HG02763 (cell line): ENCODE results near the gene TRAPPC6A.
A peak's percentile ranks its signal among the peaks of the same experiment; 100 is the strongest.

ENCODE experiments used
- ATAC-seq: cut with Tn5 transposase; IDR thresholded peaks from one replicate; pipeline ENCODE4 v1.9.1; 2021; ENCODE audit warnings: mild to moderate bottlenecking, moderate library complexity; ENCODE audit not compliant: unreplicated experiment

Gene TRAPPC6A

DNA sequence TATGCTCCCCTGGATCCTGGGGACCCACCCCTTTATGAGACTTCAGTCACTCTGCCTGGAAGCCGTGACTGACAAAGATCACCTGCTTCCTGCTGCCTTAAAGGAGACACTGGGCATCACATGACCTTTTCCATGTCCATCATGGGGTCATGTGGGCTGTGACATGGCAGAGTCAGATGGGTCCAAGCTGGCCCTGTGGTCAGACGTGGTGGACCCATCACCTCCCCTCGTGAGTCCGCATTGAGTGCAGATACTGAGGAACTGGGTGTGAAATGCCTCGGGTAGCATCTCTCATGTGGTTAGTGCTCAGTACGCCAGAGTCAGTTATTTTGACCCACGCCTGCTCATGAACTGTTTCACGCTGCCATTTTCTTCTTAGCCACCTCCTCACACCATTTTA lies 44.4 kb downstream of the TRAPPC6A start:
- no peak for ATAC-seq

DNA sequence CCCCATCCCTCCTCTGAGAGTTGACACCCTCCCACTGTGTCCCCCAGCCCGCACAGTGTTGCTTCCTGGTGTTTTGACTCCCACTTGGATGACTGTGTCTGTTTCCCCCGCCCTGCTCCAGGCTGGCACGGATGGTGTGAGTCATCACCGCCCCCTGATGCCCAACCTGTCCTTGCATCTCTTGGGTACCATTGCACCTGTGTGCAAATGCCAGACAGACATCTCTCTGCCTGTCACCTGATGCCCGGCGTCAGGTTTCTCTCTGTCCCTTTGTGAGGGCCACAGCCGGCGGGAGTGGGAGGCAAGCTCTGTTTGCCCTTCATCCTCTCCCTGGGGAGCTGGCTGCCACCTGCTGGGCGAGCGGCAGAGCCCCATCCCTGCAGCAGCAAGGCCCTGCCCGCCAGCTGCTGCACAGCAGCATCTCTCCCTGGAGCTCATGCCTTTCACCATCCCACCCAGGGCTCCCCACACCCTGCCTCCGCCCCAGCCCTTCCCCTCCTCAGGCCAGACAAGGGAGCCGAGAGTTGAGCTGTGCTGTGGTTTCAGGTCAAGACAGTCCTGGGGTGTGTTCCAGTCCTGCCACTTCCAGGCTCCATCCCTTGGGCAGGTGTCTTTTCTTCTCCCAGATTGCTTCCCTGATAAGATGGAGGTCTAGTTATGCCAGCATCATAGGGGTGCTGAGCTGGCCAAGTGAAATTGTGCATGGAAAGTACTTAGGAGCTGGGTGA lies 47.0 kb downstream of the TRAPPC6A start:
- no peak for ATAC-seq

DNA sequence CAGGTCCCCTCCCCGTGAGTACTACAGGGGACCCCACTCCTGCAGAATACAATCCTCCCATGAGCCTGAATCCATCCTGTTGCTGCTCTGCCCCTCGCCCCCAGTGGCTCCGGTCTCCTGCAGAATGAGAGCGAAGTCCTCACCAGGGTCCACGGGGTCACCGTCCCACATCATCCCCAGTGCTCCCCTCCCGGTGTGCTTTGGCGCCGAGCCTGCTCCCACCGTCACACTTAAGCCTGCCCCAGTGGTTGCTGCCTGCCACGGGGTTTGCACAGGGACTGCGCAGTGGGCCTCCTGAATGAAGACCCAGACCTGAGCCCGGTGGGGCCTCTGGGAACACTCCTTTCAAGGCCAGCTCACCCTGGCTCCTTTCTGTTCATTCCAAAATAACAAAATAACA lies 47.8 kb downstream of the TRAPPC6A start:
- ATAC-seq, result no peak

- no peak for ATAC-seq
Measured at GRCh38 chr19:45128806-45129205, 49.2 kb downstream of the TRAPPC6A start.

DNA sequence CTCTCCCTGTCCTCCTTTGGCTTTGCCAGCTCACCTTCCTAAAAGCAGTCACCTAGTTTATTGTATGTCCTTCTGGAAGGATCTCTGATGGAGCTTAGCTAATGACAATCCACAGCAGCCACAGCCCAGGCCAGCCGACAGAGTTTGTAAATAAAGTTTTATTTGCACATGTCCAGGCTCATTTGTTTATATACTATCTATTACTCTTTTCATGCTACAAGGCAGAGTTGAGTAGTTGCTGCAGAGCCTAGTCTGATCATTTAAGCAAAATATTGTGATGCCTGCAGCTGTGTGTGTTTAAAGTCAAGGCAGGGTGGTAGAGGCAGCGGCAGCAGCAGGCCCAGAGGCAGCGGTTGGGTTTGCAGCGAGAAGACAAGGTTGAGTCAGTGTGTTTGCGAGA lies 49.9 kb downstream of the TRAPPC6A start:
- ATAC-seq, result no peak

GRCh38 chr19:45126654-45127053 lies 51.4 kb downstream of the TRAPPC6A start:
- no peak for ATAC-seq

GRCh38 chr19:45125975-45126493 lies 52.0 kb downstream of the TRAPPC6A start:
- ATAC-seq, result no peak

GRCh38 chr19:45125360-45125759 lies 52.7 kb downstream of the TRAPPC6A start:
- no peak for ATAC-seq

DNA sequence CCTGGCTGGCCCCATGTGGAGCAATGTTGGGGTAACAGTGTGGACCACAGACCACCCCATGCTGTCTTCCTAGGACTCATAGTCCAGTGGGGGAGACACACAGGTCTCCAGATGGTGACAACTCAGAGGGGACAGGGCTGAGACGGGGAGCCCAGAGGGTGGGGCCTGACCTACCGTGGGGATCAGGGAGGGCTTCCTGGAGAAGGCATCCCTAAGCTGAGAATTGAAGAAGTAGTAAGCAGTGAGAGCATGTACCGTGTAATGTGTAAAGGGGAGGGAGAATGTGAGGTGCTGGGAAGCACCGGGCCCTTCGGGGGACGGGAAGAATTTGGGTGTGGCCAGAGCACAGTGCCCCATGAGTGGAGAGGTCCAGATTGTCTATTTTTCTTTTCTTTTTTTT lies 54.0 kb downstream of the TRAPPC6A start:
- ATAC-seq, result no peak

GRCh38 chr19:45123440-45123850 lies 54.6 kb downstream of the TRAPPC6A start:
- ATAC-seq, result no peak

- ATAC-seq, result no peak
Measured at GRCh38 chr19:45122832-45123231, 55.2 kb downstream of the TRAPPC6A start.

DNA sequence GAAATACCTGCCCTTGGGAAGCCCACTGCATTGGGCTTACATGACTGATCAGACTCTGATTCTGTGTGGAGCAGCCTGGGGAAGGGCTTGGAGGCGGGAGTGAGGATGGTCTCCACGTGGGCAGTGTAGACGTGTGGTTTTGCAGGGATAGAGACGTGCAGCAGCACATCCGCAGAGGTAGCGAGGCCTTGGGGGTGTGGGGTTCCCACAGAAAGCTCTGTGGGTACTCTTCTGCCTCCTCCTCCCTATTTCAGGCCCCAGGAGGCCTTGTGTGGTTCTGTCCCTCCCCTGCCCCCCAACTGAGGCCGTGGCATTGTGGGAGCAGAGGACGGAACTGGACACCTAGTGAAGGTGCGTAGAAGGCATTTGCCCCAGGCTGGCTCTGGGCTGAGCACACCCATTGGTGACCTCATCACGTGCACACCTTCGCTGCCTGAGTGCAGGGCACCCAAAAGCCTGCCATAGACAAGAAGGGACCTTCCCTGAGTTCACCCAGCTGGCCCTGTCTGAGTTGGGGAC lies 56.2 kb downstream of the TRAPPC6A start:
- no peak for ATAC-seq

DNA sequence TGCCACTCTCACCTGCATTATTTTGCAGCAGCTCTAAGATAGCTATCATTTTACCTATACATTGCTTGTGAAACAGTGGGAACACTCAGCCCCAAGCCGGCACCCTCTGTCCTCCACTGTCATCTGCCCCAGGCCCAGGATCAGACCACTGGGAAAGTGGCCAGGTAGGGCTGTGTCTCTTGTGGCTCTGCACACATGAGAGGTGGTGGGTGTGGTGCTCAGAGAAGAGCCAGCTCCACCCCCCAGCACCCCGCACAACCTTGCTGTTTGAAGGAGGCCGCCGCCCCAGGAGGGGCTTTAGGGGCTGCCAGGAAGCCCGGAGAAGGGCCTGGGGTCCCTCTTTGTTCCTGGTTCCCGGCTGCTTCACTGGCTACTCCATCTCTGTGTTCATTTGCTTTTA lies 58.5 kb downstream of the TRAPPC6A start:
- no peak for ATAC-seq

DNA sequence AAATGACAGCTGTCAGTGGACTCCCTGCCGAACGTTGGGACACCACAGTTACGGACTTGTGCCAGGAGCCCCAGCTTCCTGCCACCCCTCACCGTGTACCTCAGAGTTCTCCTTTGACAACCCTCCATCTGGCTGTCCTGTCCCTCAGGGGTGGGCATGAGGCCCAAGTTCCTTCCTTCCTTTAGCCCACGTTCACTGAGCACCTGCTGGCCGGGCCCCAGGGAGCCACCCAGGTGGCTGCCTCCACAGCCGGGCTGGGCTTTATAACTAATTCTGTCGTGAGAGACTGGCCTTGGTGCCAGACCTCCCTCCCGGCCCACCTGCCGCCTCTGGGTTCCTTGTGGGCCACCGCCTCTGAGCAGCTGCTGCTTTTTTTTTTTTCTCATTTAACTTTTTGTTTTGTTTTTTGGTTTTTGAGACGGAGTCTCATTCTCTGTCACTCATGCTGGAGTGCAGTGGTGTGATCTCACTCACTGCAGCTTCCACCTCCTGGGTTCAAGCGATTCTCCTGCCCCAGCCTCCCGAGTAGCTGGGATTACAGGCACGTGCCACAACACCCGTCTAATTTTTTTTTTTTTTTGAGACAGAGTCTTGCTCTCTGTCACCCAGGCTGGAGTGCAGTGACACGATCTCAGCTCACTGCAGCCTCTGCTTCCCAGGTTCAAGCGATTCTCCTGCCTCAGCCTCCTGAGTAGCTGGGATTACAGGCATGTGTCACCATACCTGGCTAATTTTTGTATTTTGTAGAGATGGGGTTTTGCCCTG lies 59.3 kb downstream of the TRAPPC6A start:
- ATAC-seq, result peak; percentile 54

GRCh38 chr19:45118106-45118505 lies 59.9 kb downstream of the TRAPPC6A start:
- ATAC-seq, result no peak

DNA sequence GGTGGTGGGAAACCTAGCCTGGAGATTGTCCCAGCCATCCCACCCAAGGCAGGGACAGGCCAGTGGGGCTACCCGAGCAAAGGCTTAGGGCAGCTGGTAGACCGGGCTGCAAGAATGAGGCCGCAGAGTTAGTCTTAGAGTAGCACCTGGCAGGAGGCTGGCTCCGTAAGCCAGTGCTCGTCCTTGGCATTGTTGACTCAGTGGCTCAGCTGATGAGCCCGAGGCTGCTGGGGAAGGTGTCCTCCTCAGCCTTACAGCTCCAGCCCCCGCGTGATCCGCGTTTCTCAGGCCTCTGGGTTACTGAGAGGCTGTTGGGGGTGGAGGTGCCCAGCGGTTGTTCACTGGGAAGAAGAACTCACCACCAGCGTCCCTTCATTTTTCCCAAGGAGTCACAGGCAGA lies 60.4 kb downstream of the TRAPPC6A start:
- no peak for ATAC-seq

DNA sequence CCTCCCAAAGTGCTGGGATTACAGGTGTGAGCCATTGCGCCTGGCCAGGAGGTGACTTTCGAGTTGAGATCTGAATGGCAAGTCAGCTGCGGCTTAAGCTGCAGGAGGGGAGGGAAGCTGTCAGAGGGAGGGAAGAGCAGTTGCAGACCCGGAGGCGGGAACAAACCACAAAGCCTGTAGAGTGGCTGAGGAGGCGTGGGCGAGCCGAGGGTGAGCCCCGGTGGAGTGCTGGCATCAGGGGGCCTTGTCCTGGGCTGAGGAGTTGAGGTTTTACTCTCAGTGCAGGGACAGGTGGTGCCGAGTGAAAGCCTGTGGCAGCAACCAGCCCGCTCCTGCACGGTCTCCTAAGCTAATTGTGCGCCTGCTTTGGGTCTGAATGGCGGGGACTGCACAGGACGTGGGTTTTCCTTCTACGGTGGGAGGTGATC lies 60.9 kb downstream of the TRAPPC6A start:
- no peak for ATAC-seq

- no peak for ATAC-seq
Measured at GRCh38 chr19:45115809-45116615, 62.0 kb downstream of the TRAPPC6A start.

GRCh38 chr19:45114116-45114515 lies 63.9 kb downstream of the TRAPPC6A start:
- ATAC-seq, result no peak

- no peak for ATAC-seq
Measured at GRCh38 chr19:45113628-45114027, 64.4 kb downstream of the TRAPPC6A start.
